Measurements from ENCODE around the gene IMPDH1.

GRCh38 chr7:128349466-128349825, 60.3 kb downstream of the IMPDH1 start:
- TF ChIP-seq CHD4 (IDR thresholded peaks at IDR 0.05) (no peak), RAD21 (IDR thresholded peaks at IDR 0.05; ENCODE audit: insufficient read depth, low read depth, low read length) (no peak), CBX5 (IDR thresholded peaks at IDR 0.05; ENCODE audit: low read depth) (no peak), POLR2A (IDR thresholded peaks at IDR 0.05; ENCODE audit: low read depth, low read length) (no peak), MAX (IDR thresholded peaks at IDR 0.05; ENCODE audit: low read depth, low read length) (no peak), RFX5 (IDR thresholded peaks at IDR 0.05; ENCODE audit: low read depth, low read length) (no peak), TCF12 (IDR thresholded peaks at IDR 0.05; ENCODE audit: low read depth, low read length) (no peak), E2F4 (IDR thresholded peaks at IDR 0.05; ENCODE audit: low read depth, low read length) (no peak), SPI1 (IDR thresholded peaks at IDR 0.05; ENCODE audit: borderline replicate concordance, insufficient read depth, low read depth, low read length) (no peak)
- TF ChIP-seq, protein P1, sequence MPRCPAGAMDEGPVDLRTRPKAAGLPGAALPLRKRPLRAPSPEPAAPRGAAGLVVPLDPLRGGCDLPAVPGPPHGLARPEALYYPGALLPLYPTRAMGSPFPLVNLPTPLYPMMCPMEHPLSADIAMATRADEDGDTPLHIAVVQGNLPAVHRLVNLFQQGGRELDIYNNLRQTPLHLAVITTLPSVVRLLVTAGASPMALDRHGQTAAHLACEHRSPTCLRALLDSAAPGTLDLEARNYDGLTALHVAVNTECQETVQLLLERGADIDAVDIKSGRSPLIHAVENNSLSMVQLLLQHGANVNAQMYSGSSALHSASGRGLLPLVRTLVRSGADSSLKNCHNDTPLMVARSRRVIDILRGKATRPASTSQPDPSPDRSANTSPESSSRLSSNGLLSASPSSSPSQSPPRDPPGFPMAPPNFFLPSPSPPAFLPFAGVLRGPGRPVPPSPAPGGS (IDR thresholded peaks at IDR 0.05; ENCODE audit: borderline replicate concordance, insufficient read depth, low read depth, low read length, poor library complexity, severe bottlenecking): no peak
- TF ChIP-seq, protein P2, sequence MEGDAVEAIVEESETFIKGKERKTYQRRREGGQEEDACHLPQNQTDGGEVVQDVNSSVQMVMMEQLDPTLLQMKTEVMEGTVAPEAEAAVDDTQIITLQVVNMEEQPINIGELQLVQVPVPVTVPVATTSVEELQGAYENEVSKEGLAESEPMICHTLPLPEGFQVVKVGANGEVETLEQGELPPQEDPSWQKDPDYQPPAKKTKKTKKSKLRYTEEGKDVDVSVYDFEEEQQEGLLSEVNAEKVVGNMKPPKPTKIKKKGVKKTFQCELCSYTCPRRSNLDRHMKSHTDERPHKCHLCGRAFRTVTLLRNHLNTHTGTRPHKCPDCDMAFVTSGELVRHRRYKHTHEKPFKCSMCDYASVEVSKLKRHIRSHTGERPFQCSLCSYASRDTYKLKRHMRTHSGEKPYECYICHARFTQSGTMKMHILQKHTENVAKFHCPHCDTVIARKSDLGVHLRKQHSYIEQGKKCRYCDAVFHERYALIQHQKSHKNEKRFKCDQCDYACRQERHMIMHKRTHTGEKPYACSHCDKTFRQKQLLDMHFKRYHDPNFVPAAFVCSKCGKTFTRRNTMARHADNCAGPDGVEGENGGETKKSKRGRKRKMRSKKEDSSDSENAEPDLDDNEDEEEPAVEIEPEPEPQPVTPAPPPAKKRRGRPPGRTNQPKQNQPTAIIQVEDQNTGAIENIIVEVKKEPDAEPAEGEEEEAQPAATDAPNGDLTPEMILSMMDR (IDR thresholded peaks at IDR 0.05 in 2 of 3, conservative IDR thresholded peaks at IDR 0.05 in 1 of 3; ENCODE audit: control insufficient read depth in 2 of 3, extremely low read depth in 1 of 3, insufficient read depth in 1 of 3, low read depth in 3 of 3, low read length in 3 of 3): no peak

Data from GM12878 (cell line).